ENCODE measurements around the gene REC8. TPM values are rescaled to one million over a fixed set of nuclear protein-coding genes. Genes with fewer than 3 reads are reported as not detected.

REC8 gene
- polyA plus RNA-seq, 2 donors: 3.9 to 10.0 TPM

GRCh38 chr14:24187539-24187915, 15.6 kb downstream of the REC8 start:
- Histone ChIP-seq H3K36me3 (ENCODE audit: control insufficient read depth in 2 of 2, insufficient read depth in 2 of 2, low read length in 1 of 2) (peaks cover 16 to 59% of the 10 kb centered on the region in 2 donors), H3K4me3 (ENCODE audit: low read depth in 1 of 2, low read length in 2 of 2) (no peak overlapping the region), H3K4me1 (ENCODE audit: control insufficient read depth in 2 of 2, insufficient read depth in 2 of 2, low read length in 1 of 2) (peaks cover 3 to 10% of the 10 kb centered on the region in 2 donors), H3K27me3 (ENCODE audit: control insufficient read depth in 1 of 2, insufficient read depth in 2 of 2, low read length in 2 of 2) (no peaks in the 10 kb centered on the region), H3K9me3 (ENCODE audit: control insufficient read depth in 2 of 2, insufficient read depth in 1 of 2, low read depth in 1 of 2, low read length in 1 of 2) (no peaks in the 10 kb centered on the region), H3K27ac (ENCODE audit: low read depth in 2 of 2, low read length in 1 of 2) (no peak overlapping the region)
- 80 to 100% methylated on average over 2 of the region's 2 CpGs for WGBS, 2 donors

GRCh38 chr14:24188251-24189058, 16.6 kb downstream of the REC8 start, which contains the start of gene IPO4:
TSS of gene IPO4 (minus strand) at chr14:24188816. CDS start at chr14:24188787, 29 bp downstream.
- 0% methylated on average over 48 to 65 of the region's 65 CpGs for WGBS, 2 donors
- peaks cover 3 to 10% of the 10 kb centered on the region in 2 donors for H3K4me1 ChIP-seq (ENCODE audit: control insufficient read depth in 2 of 2, insufficient read depth in 2 of 2, low read length in 1 of 2)
- no peaks in the 10 kb centered on the region for H3K9me3 ChIP-seq (ENCODE audit: control insufficient read depth in 2 of 2, insufficient read depth in 1 of 2, low read depth in 1 of 2, low read length in 1 of 2)
- H3K27ac ChIP-seq (ENCODE audit: low read depth in 2 of 2, low read length in 1 of 2): peak within 1 kb of the TSS; percentile 72 to 80
- peak within 1 kb of the TSS; percentile 80 to 90 for H3K4me3 ChIP-seq (ENCODE audit: low read depth in 1 of 2, low read length in 2 of 2)
- H3K27me3 ChIP-seq (ENCODE audit: control insufficient read depth in 1 of 2, insufficient read depth in 2 of 2, low read length in 2 of 2): no peaks in the 10 kb centered on the region
- peaks cover 13 to 55% of the 10 kb centered on the region in 2 donors for H3K36me3 ChIP-seq (ENCODE audit: control insufficient read depth in 2 of 2, insufficient read depth in 2 of 2, low read length in 1 of 2)

- H3K27ac ChIP-seq (ENCODE audit: low read depth in 2 of 2, low read length in 1 of 2): peak overlapping the region in 1 of 2 donors; percentile 21
- peak overlapping the region in 1 of 2 donors; percentile 90 for H3K4me3 ChIP-seq (ENCODE audit: low read depth in 1 of 2, low read length in 2 of 2)
- peaks cover 13 to 53% of the 10 kb centered on the region in 2 donors for H3K36me3 ChIP-seq (ENCODE audit: control insufficient read depth in 2 of 2, insufficient read depth in 2 of 2, low read length in 1 of 2)
These were observed 17.1 kb downstream of the REC8 start for GRCh38 chr14:24189059-24189375.

GRCh38 chr14:24189460-24189859, 17.6 kb downstream of the REC8 start:
- H3K4me1 ChIP-seq (ENCODE audit: control insufficient read depth in 2 of 2, insufficient read depth in 2 of 2, low read length in 1 of 2): peaks cover 3 to 11% of the 10 kb centered on the region in 2 donors
- H3K27ac ChIP-seq (ENCODE audit: low read depth in 2 of 2, low read length in 1 of 2): peak overlapping the region in 1 of 2 donors; percentile 21
- no peak overlapping the region for H3K4me3 ChIP-seq (ENCODE audit: low read depth in 1 of 2, low read length in 2 of 2)
- no peaks in the 10 kb centered on the region for H3K9me3 ChIP-seq (ENCODE audit: control insufficient read depth in 2 of 2, insufficient read depth in 1 of 2, low read depth in 1 of 2, low read length in 1 of 2)
- peaks cover 13 to 48% of the 10 kb centered on the region in 2 donors for H3K36me3 ChIP-seq (ENCODE audit: control insufficient read depth in 2 of 2, insufficient read depth in 2 of 2, low read length in 1 of 2)
- WGBS, 2 donors: 93 to 95% methylated on average over 9 of the region's 9 CpGs
- no peaks in the 10 kb centered on the region for H3K27me3 ChIP-seq (ENCODE audit: control insufficient read depth in 1 of 2, insufficient read depth in 2 of 2, low read length in 2 of 2)

More at GRCh38 chr14:24189059-24189375, 17.1 kb downstream of the REC8 start:
- H3K9me3 ChIP-seq (ENCODE audit: control insufficient read depth in 2 of 2, insufficient read depth in 1 of 2, low read depth in 1 of 2, low read length in 1 of 2): no peaks in the 10 kb centered on the region
- peaks cover 3 to 10% of the 10 kb centered on the region in 2 donors for H3K4me1 ChIP-seq (ENCODE audit: control insufficient read depth in 2 of 2, insufficient read depth in 2 of 2, low read length in 1 of 2)
- H3K27me3 ChIP-seq (ENCODE audit: control insufficient read depth in 1 of 2, insufficient read depth in 2 of 2, low read length in 2 of 2): no peaks in the 10 kb centered on the region
- 0 to 1% methylated on average over 3 of the region's 3 CpGs for WGBS, 2 donors

GRCh38 chr14:24190416-24190815, 18.5 kb downstream of the REC8 start:
- no peak overlapping the region for H3K4me3 ChIP-seq (ENCODE audit: low read depth in 1 of 2, low read length in 2 of 2)
- peaks cover 5 to 39% of the 10 kb centered on the region in 2 donors for H3K36me3 ChIP-seq (ENCODE audit: control insufficient read depth in 2 of 2, insufficient read depth in 2 of 2, low read length in 1 of 2)
- no peaks in the 10 kb centered on the region for H3K9me3 ChIP-seq (ENCODE audit: control insufficient read depth in 2 of 2, insufficient read depth in 1 of 2, low read depth in 1 of 2, low read length in 1 of 2)
- H3K27ac ChIP-seq (ENCODE audit: low read depth in 2 of 2, low read length in 1 of 2): no peak overlapping the region
- H3K4me1 ChIP-seq (ENCODE audit: control insufficient read depth in 2 of 2, insufficient read depth in 2 of 2, low read length in 1 of 2): peaks cover 3 to 14% of the 10 kb centered on the region in 2 donors
- H3K27me3 ChIP-seq (ENCODE audit: control insufficient read depth in 1 of 2, insufficient read depth in 2 of 2, low read length in 2 of 2): no peaks in the 10 kb centered on the region
- WGBS, 2 donors: 90 to 92% methylated on average over 10 of the region's 10 CpGs

- Histone ChIP-seq H3K4me1 (ENCODE audit: control insufficient read depth in 2 of 2, insufficient read depth in 2 of 2, low read length in 1 of 2) (peaks cover 3 to 4% of the 10 kb centered on the region in 2 donors), H3K9me3 (ENCODE audit: control insufficient read depth in 2 of 2, insufficient read depth in 1 of 2, low read depth in 1 of 2, low read length in 1 of 2) (no peaks in the 10 kb centered on the region), H3K4me3 (ENCODE audit: low read depth in 1 of 2, low read length in 2 of 2) (no peak overlapping the region), H3K36me3 (ENCODE audit: control insufficient read depth in 2 of 2, insufficient read depth in 2 of 2, low read length in 1 of 2) (peaks cover 0 to 20% of the 10 kb centered on the region in 2 donors), H3K27ac (ENCODE audit: low read depth in 2 of 2, low read length in 1 of 2) (no peak overlapping the region), H3K27me3 (ENCODE audit: control insufficient read depth in 1 of 2, insufficient read depth in 2 of 2, low read length in 2 of 2) (no peaks in the 10 kb centered on the region)
- WGBS, 2 donors: 95 to 98% methylated on average over 15 of the region's 15 CpGs
These were observed 21.1 kb downstream of the REC8 start for GRCh38 chr14:24192933-24193332.

GRCh38 chr14:24194186-24194872, 22.4 kb downstream of the REC8 start:
- 80% methylated on average over 7 of the region's 7 CpGs for WGBS, 2 donors
- H3K9me3 ChIP-seq (ENCODE audit: control insufficient read depth in 2 of 2, insufficient read depth in 1 of 2, low read depth in 1 of 2, low read length in 1 of 2): no peaks in the 10 kb centered on the region

GRCh38 chr14:24194873-24195185, 22.9 kb downstream of the REC8 start:
- WGBS, 2 donors: 42 to 43% methylated on average over 8 of the region's 8 CpGs
- Histone ChIP-seq H3K36me3 (ENCODE audit: control insufficient read depth in 2 of 2, insufficient read depth in 2 of 2, low read length in 1 of 2) (peaks cover 0 to 17% of the 10 kb centered on the region in 2 donors), H3K27me3 (ENCODE audit: control insufficient read depth in 1 of 2, insufficient read depth in 2 of 2, low read length in 2 of 2) (no peaks in the 10 kb centered on the region), H3K4me3 (ENCODE audit: low read depth in 1 of 2, low read length in 2 of 2) (peak overlapping the region; percentile 71 to 81), H3K27ac (ENCODE audit: low read depth in 2 of 2, low read length in 1 of 2) (peak overlapping the region; percentile 93 to 94), H3K4me1 (ENCODE audit: control insufficient read depth in 2 of 2, insufficient read depth in 2 of 2, low read length in 1 of 2) (peaks cover 0 to 3% of the 10 kb centered on the region in 2 donors), H3K9me3 (ENCODE audit: control insufficient read depth in 2 of 2, insufficient read depth in 1 of 2, low read depth in 1 of 2, low read length in 1 of 2) (no peaks in the 10 kb centered on the region)

More at GRCh38 chr14:24194186-24194872, 22.4 kb downstream of the REC8 start:
- H3K36me3 ChIP-seq (ENCODE audit: control insufficient read depth in 2 of 2, insufficient read depth in 2 of 2, low read length in 1 of 2): peaks cover 0 to 20% of the 10 kb centered on the region in 2 donors
- peaks cover 0 to 3% of the 10 kb centered on the region in 2 donors for H3K4me1 ChIP-seq (ENCODE audit: control insufficient read depth in 2 of 2, insufficient read depth in 2 of 2, low read length in 1 of 2)
- H3K4me3 ChIP-seq (ENCODE audit: low read depth in 1 of 2, low read length in 2 of 2): peak overlapping the region; percentile 71 to 81
- peak overlapping the region in 1 of 2 donors; percentile 94 for H3K27ac ChIP-seq (ENCODE audit: low read depth in 2 of 2, low read length in 1 of 2)
- no peaks in the 10 kb centered on the region for H3K27me3 ChIP-seq (ENCODE audit: control insufficient read depth in 1 of 2, insufficient read depth in 2 of 2, low read length in 2 of 2)

- 0 to 1% methylated on average over 88 to 89 of the region's 89 CpGs for WGBS, 2 donors
- Histone ChIP-seq H3K4me1 (ENCODE audit: control insufficient read depth in 2 of 2, insufficient read depth in 2 of 2, low read length in 1 of 2) (peaks cover 0 to 3% of the 10 kb centered on the region in 2 donors), H3K27ac (ENCODE audit: low read depth in 2 of 2, low read length in 1 of 2) (peak within 1 kb of the TSS; percentile 93 to 94), H3K36me3 (ENCODE audit: control insufficient read depth in 2 of 2, insufficient read depth in 2 of 2, low read length in 1 of 2) (peaks cover 0 to 16% of the 10 kb centered on the region in 2 donors), H3K9me3 (ENCODE audit: control insufficient read depth in 2 of 2, insufficient read depth in 1 of 2, low read depth in 1 of 2, low read length in 1 of 2) (no peaks in the 10 kb centered on the region), H3K4me3 (ENCODE audit: low read depth in 1 of 2, low read length in 2 of 2) (peak within 1 kb of the TSS; percentile 71 to 81), H3K27me3 (ENCODE audit: control insufficient read depth in 1 of 2, insufficient read depth in 2 of 2, low read length in 2 of 2) (no peaks in the 10 kb centered on the region)
These were observed 23.5 kb downstream of the REC8 start, which contains the start of gene TM9SF1 for GRCh38 chr14:24195186-24196070. TSS of gene TM9SF1 (minus strand) at chr14:24195441. CDS start at chr14:24195019, 422 bp downstream.

Data from esophagus (tissue), 2 donors.